SKM-1 treated with dmso at 0.1 percent for 144 hours (cell line): ENCODE measurements around the gene AFG1L.
"Not testable (repeated sequence)": the region's sequence is repeated elsewhere in the genome, so short reads cannot be mapped to it uniquely, and the experiment has no call there.

Source experiments
- DNase-seq: peaks from one replicate; lab custom pipeline; 2025; ENCODE audit not compliant: unreplicated experiment; lab: John Stamatoyannopoulos, UW

AFG1L gene

GRCh38 chr6:108550256-108550655, 255.4 kb downstream of the AFG1L start:
- DNase-seq: no peak

- DNase-seq: no peak
Observed at GRCh38 chr6:108555399-108556052, 260.7 kb downstream of the AFG1L start.

GRCh38 chr6:108556250-108556649, 261.4 kb downstream of the AFG1L start:
- DNase-seq: peak; percentile 24

- no peak for DNase-seq
Observed at GRCh38 chr6:108556866-108557493, 262.1 kb downstream of the AFG1L start.

- DNase-seq: peak; percentile 62
Observed at GRCh38 chr6:108557494-108558371, 262.9 kb downstream of the AFG1L start.

- DNase-seq: peak; percentile 97
Observed at GRCh38 chr6:108558372-108559096, 263.7 kb downstream of the AFG1L start.

GRCh38 chr6:108559097-108559883, 264.4 kb downstream of the AFG1L start:
- peak; percentile 89 for DNase-seq

GRCh38 chr6:108559884-108560462, 265.1 kb downstream of the AFG1L start:
- DNase-seq: peak; percentile 40

- DNase-seq: peak; percentile 85
Observed at GRCh38 chr6:108560463-108561308, 265.8 kb downstream of the AFG1L start, which contains the start of gene FOXO3. Gene FOXO3, plus strand, starts transcription at chr6:108560917. Its CDS starts 292 bp downstream, at chr6:108561209.

GRCh38 chr6:108561309-108561647, 266.4 kb downstream of the AFG1L start:
- DNase-seq: not testable (repeated sequence)

GRCh38 chr6:108561742-108562502, 267.1 kb downstream of the AFG1L start:
- no peak for DNase-seq

GRCh38 chr6:108562503-108562993, 267.7 kb downstream of the AFG1L start:
- DNase-seq: peak; percentile 88

- DNase-seq: no peak
Observed at GRCh38 chr6:108563292-108563691, 268.4 kb downstream of the AFG1L start.

- DNase-seq: no peak
Observed at GRCh38 chr6:108564178-108564577, 269.3 kb downstream of the AFG1L start.

GRCh38 chr6:108565091-108565766, 270.4 kb downstream of the AFG1L start:
- DNase-seq: peak; percentile 90

GRCh38 chr6:108565893-108566292, 271.0 kb downstream of the AFG1L start:
- DNase-seq: peak; percentile 97

- no peak for DNase-seq
Observed at GRCh38 chr6:108566406-108566805, 271.6 kb downstream of the AFG1L start.

- no peak for DNase-seq
Observed at GRCh38 chr6:108568101-108568500, 273.2 kb downstream of the AFG1L start.
